Measurements from ENCODE around the gene LGR4.

The LGR4 gene

GRCh38 chr11:27391331-27392015 is 81.1 kb downstream of the LGR4 start:
- Histone ChIP-seq H3K27me3 (no peaks in the 10 kb centered on the region), H3K9me3 (no peaks in the 10 kb centered on the region), H3K4me3 (ENCODE audit: low read depth in 1 of 2, low read length in 1 of 2) (no peak overlapping the region), H3K36me3 (no peaks in the 10 kb centered on the region), H3K27ac (no peak overlapping the region), H3K4me1 (ENCODE audit: control insufficient read depth in 1 of 2, insufficient read depth in 1 of 2, low read depth in 1 of 2, low read length in 1 of 2) (no peaks in the 10 kb centered on the region)
- no peak for TF ChIP-seq CTCF (IDR thresholded peaks at IDR 0.05)

DNA sequence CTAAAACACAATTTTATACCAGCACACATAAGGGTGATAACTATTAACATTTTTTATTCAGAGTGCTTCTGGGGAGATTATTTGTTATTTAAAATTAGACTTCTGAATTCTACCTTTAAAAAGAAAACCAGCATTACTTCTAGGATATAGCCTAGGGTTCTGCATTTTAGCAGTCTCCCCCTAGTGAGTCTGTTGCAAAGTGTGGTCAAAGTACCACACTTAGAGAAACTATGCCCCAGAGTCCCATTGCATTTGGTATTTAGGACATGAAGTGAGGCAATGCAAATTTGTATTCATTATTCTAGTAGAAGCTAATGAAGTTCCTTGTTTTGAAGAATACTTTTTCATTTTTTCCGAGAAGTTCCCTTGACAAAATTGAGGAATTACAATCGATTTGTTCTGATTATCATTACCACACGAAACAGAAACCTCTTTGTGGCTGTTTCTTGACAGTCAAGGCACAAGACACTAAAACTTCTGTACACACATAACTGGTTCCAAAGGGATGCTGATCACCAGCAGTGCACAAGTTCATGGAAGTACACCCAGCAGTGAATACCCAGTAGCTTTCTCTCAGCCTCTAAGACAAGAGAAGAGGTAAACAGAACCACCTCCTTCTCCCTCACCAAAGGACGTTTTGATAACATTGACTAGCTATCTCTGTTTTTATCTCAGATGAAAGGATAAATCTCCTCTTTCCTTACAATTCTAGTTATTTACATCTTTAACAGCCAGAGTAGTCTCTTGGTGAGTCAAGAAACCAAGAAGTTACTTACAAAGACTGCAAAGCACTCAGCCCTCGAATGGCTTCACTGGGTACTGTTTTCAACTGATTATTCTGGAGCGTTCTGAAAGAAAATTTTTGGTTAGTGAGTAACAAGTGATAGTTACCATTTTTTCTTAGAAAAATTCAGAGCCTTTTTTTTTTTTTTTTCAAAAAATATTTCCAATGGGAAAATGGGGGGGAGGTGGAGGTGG is 82.0 kb downstream of the LGR4 start:
- no peaks in the 10 kb centered on the region for H3K9me3 ChIP-seq
- no peak overlapping the region for H3K27ac ChIP-seq
- H3K4me3 ChIP-seq (ENCODE audit: low read depth in 1 of 2, low read length in 1 of 2), result no peak overlapping the region
- no peak for TF ChIP-seq CTCF (IDR thresholded peaks at IDR 0.05)
- H3K36me3 ChIP-seq, result no peaks in the 10 kb centered on the region
- H3K4me1 ChIP-seq (ENCODE audit: control insufficient read depth in 1 of 2, insufficient read depth in 1 of 2, low read depth in 1 of 2, low read length in 1 of 2), result no peaks in the 10 kb centered on the region
- no peaks in the 10 kb centered on the region for H3K27me3 ChIP-seq

DNA sequence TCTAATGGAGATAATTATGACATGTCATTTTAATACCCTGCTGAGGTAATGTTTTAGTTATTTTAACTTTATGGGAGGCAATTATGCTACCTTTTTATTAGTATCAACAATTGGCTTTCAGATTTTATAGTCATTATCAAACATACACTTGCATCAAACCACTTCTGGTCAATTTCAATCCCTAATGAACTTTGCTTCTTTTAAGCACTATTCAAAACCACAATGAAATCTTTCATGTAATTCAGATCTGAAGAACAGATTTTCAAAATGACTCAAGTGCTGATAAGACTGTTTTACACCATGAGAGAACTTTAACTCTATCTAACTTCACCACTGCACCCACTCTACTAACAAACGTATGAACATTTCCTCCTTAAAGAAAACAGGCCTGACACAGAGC is 83.7 kb downstream of the LGR4 start:
- Histone ChIP-seq H3K27ac (no peak overlapping the region), H3K9me3 (no peaks in the 10 kb centered on the region), H3K4me3 (ENCODE audit: low read depth in 1 of 2, low read length in 1 of 2) (no peak overlapping the region), H3K36me3 (no peaks in the 10 kb centered on the region), H3K27me3 (no peaks in the 10 kb centered on the region), H3K4me1 (ENCODE audit: control insufficient read depth in 1 of 2, insufficient read depth in 1 of 2, low read depth in 1 of 2, low read length in 1 of 2) (no peaks in the 10 kb centered on the region)
- TF ChIP-seq CTCF (IDR thresholded peaks at IDR 0.05), result no peak

DNA sequence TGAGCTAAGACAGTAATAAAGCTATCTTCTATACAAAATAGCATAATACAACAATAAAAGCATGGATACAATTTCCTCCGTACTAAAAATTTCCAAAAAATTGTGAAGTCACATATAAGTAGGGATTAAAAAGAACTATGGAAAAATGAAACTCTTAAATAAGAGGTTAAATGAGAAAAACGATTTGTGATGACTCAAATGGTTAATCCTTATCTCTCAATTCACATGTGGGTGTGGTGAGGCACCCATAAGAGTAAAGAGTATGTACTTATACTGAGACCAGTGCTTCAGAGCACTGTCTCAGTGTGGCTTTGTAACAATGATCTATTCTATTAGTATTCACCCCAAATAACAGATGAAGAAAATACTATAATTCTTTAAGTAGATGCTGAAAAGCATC is 84.6 kb downstream of the LGR4 start:
- no peak for TF ChIP-seq CTCF (IDR thresholded peaks at IDR 0.05)
- Histone ChIP-seq H3K9me3 (no peaks in the 10 kb centered on the region), H3K27ac (no peak overlapping the region), H3K4me1 (ENCODE audit: control insufficient read depth in 1 of 2, insufficient read depth in 1 of 2, low read depth in 1 of 2, low read length in 1 of 2) (no peaks in the 10 kb centered on the region), H3K4me3 (ENCODE audit: low read depth in 1 of 2, low read length in 1 of 2) (no peak overlapping the region), H3K36me3 (no peaks in the 10 kb centered on the region), H3K27me3 (no peaks in the 10 kb centered on the region)

- no peaks in the 10 kb centered on the region for H3K36me3 ChIP-seq
- no peak for TF ChIP-seq CTCF (IDR thresholded peaks at IDR 0.05)
- no peak overlapping the region for H3K4me3 ChIP-seq (ENCODE audit: low read depth in 1 of 2, low read length in 1 of 2)
- H3K9me3 ChIP-seq, result no peaks in the 10 kb centered on the region
- no peaks in the 10 kb centered on the region for H3K4me1 ChIP-seq (ENCODE audit: control insufficient read depth in 1 of 2, insufficient read depth in 1 of 2, low read depth in 1 of 2, low read length in 1 of 2)
- no peak overlapping the region for H3K27ac ChIP-seq
- no peaks in the 10 kb centered on the region for H3K27me3 ChIP-seq
Measured at GRCh38 chr11:27387362-27387761, 85.2 kb downstream of the LGR4 start.

Data from neutrophil (primary cell).